Mammary epithelial cell (primary cell): ENCODE data around the gene RAB26.

Source experiments
- CTCF ChIP-seq, 2 donors: IDR thresholded peaks in 1 of 2; conservative IDR thresholded peaks in 1 of 2; 2 replicates each; pipeline ENCODE4 v1.5.1; 2011 to 2012; ENCODE audit warnings: inconsistent platforms in 2 of 2, low read length in 2 of 2, mild to moderate bottlenecking in 2 of 2, control low read depth in 1 of 2, low read depth in 1 of 2; ENCODE audit not compliant: insufficient read depth in 1 of 2; ENCODE audit errors: extremely low read depth in 1 of 2
- EZH2 ChIP-seq: IDR thresholded peaks from 2 replicates; pipeline ENCODE4 v1.6.1; 2012; ENCODE audit warnings: low read length, inconsistent platforms, borderline replicate concordance

DNA sequence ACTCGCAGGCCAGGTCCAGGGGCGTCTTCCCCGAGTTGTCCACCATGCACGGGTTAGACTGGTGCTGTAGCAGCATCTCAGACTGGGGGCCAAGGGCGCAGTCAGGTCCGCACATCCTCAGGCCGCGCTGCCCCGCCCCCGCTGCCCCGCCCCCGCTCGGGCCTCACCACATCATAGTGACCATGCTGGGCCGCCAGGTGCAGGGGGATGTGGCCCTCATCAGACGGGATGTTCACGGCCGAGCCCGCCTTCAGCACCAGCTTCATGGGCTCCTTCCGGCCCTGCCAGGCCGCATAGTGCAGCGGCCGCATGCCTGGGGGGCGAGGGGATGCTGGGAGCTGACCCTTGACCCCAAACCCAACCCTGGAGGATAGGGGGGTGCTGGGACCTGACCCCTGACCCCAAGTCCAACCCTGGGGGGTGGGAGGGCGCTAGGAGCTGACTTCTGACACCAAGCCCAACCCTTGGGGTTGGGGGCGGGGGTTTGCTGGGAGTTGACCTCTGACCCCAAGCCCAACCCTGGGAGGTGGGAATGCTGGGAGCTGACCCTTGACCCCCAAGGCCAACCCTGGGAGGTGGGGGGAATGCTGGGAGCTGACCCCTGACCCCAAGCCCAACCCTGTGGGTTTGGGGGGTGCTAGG, 40.9 kb downstream of the RAB26 start:
- TF ChIP-seq CTCF (conservative IDR thresholded peaks at IDR 0.05 in 1 of 2, IDR thresholded peaks at IDR 0.05 in 1 of 2; ENCODE audit: extremely low read depth in 1 of 2, insufficient read depth in 1 of 2, low read depth in 1 of 2, low read length in 2 of 2) (no peak), EZH2 (no peak)
